ENCODE measurements around the gene TUBGCP4. TPM values are rescaled to one million over a fixed set of nuclear protein-coding genes. Genes with fewer than 3 reads are reported as not detected.

Gene TUBGCP4
- polyA plus RNA-seq, 1 of the 3 experiments (the other 2 are of a cell fraction), result 6.6 TPM

GRCh38 chr15:43361313-43361903, 9.5 kb upstream of the TUBGCP4 start:
- peaks cover 68 to 85% of the 10 kb centered on the region in 2 experiments for H3K36me3 ChIP-seq (replicated peaks in 1 of 2; ENCODE audit: control insufficient read depth in 1 of 2, insufficient read depth in 2 of 2, low read length in 1 of 2)
- H3K79me2 ChIP-seq (ENCODE audit: insufficient read depth), result peaks cover 18% of the 10 kb centered on the region; the same call in 1 of the 2 replicates
- WGBS (ENCODE audit: low lambda C conversion rate), result 98% methylated on average over 7 of the region's 7 CpGs
- no peak overlapping the region for H3K9ac ChIP-seq
- H3K27ac ChIP-seq (ENCODE audit: low read depth in 2 of 2, low read length in 1 of 2), result no peak overlapping the region
- no peaks in the 10 kb centered on the region for H3K4me1 ChIP-seq (ENCODE audit: control insufficient read depth in 1 of 2, insufficient read depth in 2 of 2, low read depth in 1 of 2, low read length in 1 of 2)
- DNase-seq, result no peak
- H3K9me2 ChIP-seq, result no peaks in the 10 kb centered on the region
- H3K9me3 ChIP-seq, result peaks cover 26% of the 10 kb centered on the region
- no peak overlapping the region for H3K4me2 ChIP-seq
- ChIA-PET POLR2A (interaction anchor here (1.2 kb wide), 1 partner anchor 9 kb away, joined by 3 read pairs; the partner anchor contains the start of genes TUBGCP4 and ZSCAN29), CTCF (interaction anchor here (1.1 to 1.3 kb wide), 3 partner anchors 21 to 153 kb away, joined by 3 to 4 read pairs (median 4); no protein-coding TSS in a partner anchor)
- H2AFZ ChIP-seq (ENCODE audit: low read depth), result no peak overlapping the region
- TF ChIP-seq SMC3 (IDR thresholded peaks at IDR 0.05; ENCODE audit: low read depth, low read length) (no peak), FOXM1 (IDR thresholded peaks at IDR 0.05; ENCODE audit: low read depth) (no peak), ELF1 (IDR thresholded peaks at IDR 0.05) (no peak), TAF1 (IDR thresholded peaks at IDR 0.05; ENCODE audit: borderline replicate concordance, low read depth, low read length) (no peak)
- H3K27me3 ChIP-seq (ENCODE audit: insufficient read depth), result no peaks in the 10 kb centered on the region
- H4K20me1 ChIP-seq (ENCODE audit: insufficient read depth), result no peaks in the 10 kb centered on the region
- no peaks in the 10 kb centered on the region for H3F3A ChIP-seq (replicated peaks; ENCODE audit: insufficient read depth)
- peak overlapping the region in 1 of 2 experiments; percentile 23; a peak in 1 of 4 replicates for H3K4me3 ChIP-seq (ENCODE audit: low read depth in 2 of 2, low read length in 1 of 2)

GRCh38 chr15:43370310-43370974, 459 bp upstream of the TUBGCP4 start:
- H3F3A ChIP-seq (replicated peaks; ENCODE audit: insufficient read depth), result no peaks in the 10 kb centered on the region
- no peaks in the 10 kb centered on the region for H3K9me3 ChIP-seq
- peak overlapping the region; percentile 96 for H2AFZ ChIP-seq (ENCODE audit: low read depth)
- H3K4me1 ChIP-seq (ENCODE audit: control insufficient read depth in 1 of 2, insufficient read depth in 2 of 2, low read depth in 1 of 2, low read length in 1 of 2), result peaks cover 6 to 16% of the 10 kb centered on the region in 2 experiments; a peak in 2 of 4 replicates
- peaks cover 30 to 34% of the 10 kb centered on the region in 2 experiments for H3K36me3 ChIP-seq (replicated peaks in 1 of 2; ENCODE audit: control insufficient read depth in 1 of 2, insufficient read depth in 2 of 2, low read length in 1 of 2)
- peak overlapping the region; percentile 67 to 82 for H3K4me3 ChIP-seq (ENCODE audit: low read depth in 2 of 2, low read length in 1 of 2)
- H3K27ac ChIP-seq (ENCODE audit: low read depth in 2 of 2, low read length in 1 of 2), result peak overlapping the region; percentile 26 to 76; a peak in 3 of 4 replicates
- TF ChIP-seq SMC3 (IDR thresholded peaks at IDR 0.05; ENCODE audit: low read depth, low read length), result no peak
- TF ChIP-seq REST (IDR thresholded peaks at IDR 0.05; ENCODE audit: low read depth, low read length), result peak; percentile 85
- TF ChIP-seq MAX (IDR thresholded peaks at IDR 0.05; ENCODE audit: low read depth), result peak; percentile 44
- no peak for TF ChIP-seq ELF1 (IDR thresholded peaks at IDR 0.05)
- 0 out of 2 replicates have a peak, but pooled peaks have one; percentile 13 for TF ChIP-seq SIN3A (IDR thresholded peaks at IDR 0.05; ENCODE audit: borderline replicate concordance, low read depth, low read length)
- DNase-seq, result peak; percentile 67
- peak overlapping the region; percentile 80 for H3K4me2 ChIP-seq
- POLR2A ChIA-PET, result interaction anchor here (0.6 to 2.0 kb wide), 7 partner anchors 9 to 140 kb away, joined by 3 to 7 read pairs (median 3); no protein-coding TSS in a partner anchor
- WGBS (ENCODE audit: low lambda C conversion rate), result 2% methylated on average over 26 of the region's 45 CpGs
- peak overlapping the region; percentile 70 for H3K9ac ChIP-seq
- H3K9me2 ChIP-seq, result no peaks in the 10 kb centered on the region
- H4K20me1 ChIP-seq (ENCODE audit: insufficient read depth), result no peaks in the 10 kb centered on the region
- H3K79me2 ChIP-seq (ENCODE audit: insufficient read depth), result peaks cover 45% of the 10 kb centered on the region
- CTCF ChIA-PET, result interaction anchor here (1.1 to 1.7 kb wide), 4 partner anchors 16 to 160 kb away, joined by 3 to 4 read pairs (median 3); no protein-coding TSS in a partner anchor
- H3K27me3 ChIP-seq (ENCODE audit: insufficient read depth), result no peaks in the 10 kb centered on the region
